ENCODE data around the gene PRICKLE4.

DNA sequence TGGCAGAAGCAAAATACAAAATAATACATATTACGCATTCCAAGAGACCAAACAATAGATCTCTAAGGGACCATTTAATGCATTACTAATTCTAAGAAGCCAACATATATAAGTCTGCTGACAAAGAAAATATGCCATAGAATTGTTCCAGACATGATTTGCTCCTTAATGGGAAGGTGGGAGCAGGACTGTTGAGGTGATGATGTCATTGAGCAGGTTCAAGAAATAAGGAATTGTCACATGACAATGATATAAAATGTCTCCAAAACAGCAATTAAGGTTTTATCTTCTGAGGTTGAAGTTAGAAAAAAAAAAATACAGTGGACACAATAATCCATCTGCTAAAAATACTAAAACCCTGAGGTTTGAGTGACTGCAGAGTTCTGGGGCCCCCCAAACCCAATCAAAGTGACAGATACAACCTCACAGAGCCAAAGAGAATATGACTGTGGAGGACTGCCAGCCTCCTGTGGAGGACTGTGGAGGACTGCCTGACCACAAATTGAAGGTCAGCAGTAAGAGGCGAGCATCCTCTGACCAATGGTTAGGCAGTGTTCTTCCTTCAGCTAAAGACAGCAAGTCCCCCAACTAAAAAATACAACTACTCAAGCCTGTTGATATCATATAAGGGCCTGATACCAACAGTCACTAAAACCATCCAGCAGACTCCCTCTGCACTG lies 45.9 kb downstream of the PRICKLE4 start:
- TF ChIP-seq, protein P1, sequence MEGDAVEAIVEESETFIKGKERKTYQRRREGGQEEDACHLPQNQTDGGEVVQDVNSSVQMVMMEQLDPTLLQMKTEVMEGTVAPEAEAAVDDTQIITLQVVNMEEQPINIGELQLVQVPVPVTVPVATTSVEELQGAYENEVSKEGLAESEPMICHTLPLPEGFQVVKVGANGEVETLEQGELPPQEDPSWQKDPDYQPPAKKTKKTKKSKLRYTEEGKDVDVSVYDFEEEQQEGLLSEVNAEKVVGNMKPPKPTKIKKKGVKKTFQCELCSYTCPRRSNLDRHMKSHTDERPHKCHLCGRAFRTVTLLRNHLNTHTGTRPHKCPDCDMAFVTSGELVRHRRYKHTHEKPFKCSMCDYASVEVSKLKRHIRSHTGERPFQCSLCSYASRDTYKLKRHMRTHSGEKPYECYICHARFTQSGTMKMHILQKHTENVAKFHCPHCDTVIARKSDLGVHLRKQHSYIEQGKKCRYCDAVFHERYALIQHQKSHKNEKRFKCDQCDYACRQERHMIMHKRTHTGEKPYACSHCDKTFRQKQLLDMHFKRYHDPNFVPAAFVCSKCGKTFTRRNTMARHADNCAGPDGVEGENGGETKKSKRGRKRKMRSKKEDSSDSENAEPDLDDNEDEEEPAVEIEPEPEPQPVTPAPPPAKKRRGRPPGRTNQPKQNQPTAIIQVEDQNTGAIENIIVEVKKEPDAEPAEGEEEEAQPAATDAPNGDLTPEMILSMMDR (conservative IDR thresholded peaks at IDR 0.05; ENCODE audit: low read length), result no peak
- no peak for TF ChIP-seq EZH2phosphoT487 (IDR thresholded peaks at IDR 0.05; ENCODE audit: borderline replicate concordance)
